K562 (cell line): Measurements from ENCODE around the gene BEST4. TPM values are rescaled to one million over a fixed set of nuclear protein-coding genes. Genes with fewer than 3 reads are reported as not detected.

Source experiments
- CC2D1A ChIP-seq: fragments of 450-650 bp; IDR thresholded peaks from 2 replicates; pipeline ENCODE4 v1.6.1; 2017; ENCODE audit warnings: mild to moderate bottlenecking
- E2F5 ChIP-seq: sonication (generic); formaldehyde crosslinking; IDR thresholded peaks from 2 replicates; pipeline ENCODE4 v1.8.0; 2022; ENCODE audit warnings: mild to moderate bottlenecking, missing genetic modification reagents
- ELF4 ChIP-seq: fragments of 450-650 bp; formaldehyde crosslinking; IDR thresholded peaks from 2 replicates; pipeline ENCODE4 v1.4.0; 2022; ENCODE audit warnings: missing genetic modification characterization
- ELK3 ChIP-seq: fragments of 450-650 bp; formaldehyde crosslinking; IDR thresholded peaks from 2 replicates; pipeline ENCODE4 v1.4.0; 2020; ENCODE audit warnings: mild to moderate bottlenecking
- EP300 ChIP-seq: IDR thresholded peaks from 2 replicates; pipeline ENCODE4 v1.6.1; 2012; ENCODE audit warnings: low read length, improper control_type of control experiment
- HMGN3 ChIP-seq: IDR thresholded peaks from 2 replicates; pipeline ENCODE4 v1.6.1; 2011; ENCODE audit warnings: borderline replicate concordance, low read depth, mild to moderate bottlenecking, mixed read lengths, low read length; ENCODE audit not compliant: insufficient read length; ENCODE audit errors: extremely low read depth
- KDM1A ChIP-seq, 2 experiments: fragments of 450-650 bp; IDR thresholded peaks; 2 replicates each; pipeline ENCODE4 v1.6.1; 2016; ENCODE audit warnings: mild to moderate bottlenecking in 2 of 2
- MAZ ChIP-seq, 2 experiments: fragments of 450-650 bp in 1 of 2; sonication (generic) in 1 of 2; formaldehyde crosslinking; IDR thresholded peaks in 1 of 2; conservative IDR thresholded peaks in 1 of 2; 2 replicates each; pipeline versions ENCODE4 v1.4.0 to v1.5.0; 2020; ENCODE audit warnings: mild to moderate bottlenecking in 1 of 2, missing genetic modification reagents in 1 of 2
- MXI1 ChIP-seq: IDR thresholded peaks from 2 replicates; pipeline ENCODE4 v1.6.1; 2011; ENCODE audit warnings: low read depth, mild to moderate bottlenecking, improper control_type of control experiment, low read length
- RBM22 ChIP-seq: fragments of 200-400 bp; formaldehyde crosslinking; IDR thresholded peaks from 2 replicates; pipeline ENCODE4 v1.6.1; 2018; ENCODE audit warnings: low read length, low read depth; ENCODE audit not compliant: poor library complexity, severe bottlenecking
- RNF219 ChIP-seq: fragments of 250-450 bp; sonication (Bioruptor Pico); IDR thresholded peaks from 2 replicates; pipeline ENCODE4 v1.5.0; 2022; ENCODE audit warnings: mild to moderate bottlenecking
- SMARCB1 ChIP-seq: IDR thresholded peaks from 2 replicates; pipeline ENCODE4 v1.6.1; 2011; ENCODE audit warnings: improper control_type of control experiment, low read depth; ENCODE audit not compliant: insufficient read length
- XRCC4 ChIP-seq: IDR thresholded peaks from one replicate; pipeline ENCODE4 v1.6.1; 2011; ENCODE audit not compliant: insufficient read depth, insufficient read length; ENCODE audit errors: extremely low read depth
- ZBTB11 ChIP-seq, 3 experiments: fragments of 200-800 bp in 1 of 3; fragments of 250-450 bp in 1 of 3; fragments of 450-650 bp in 1 of 3; sonication (Bioruptor Pico) in 1 of 3; sonication (Bioruptor generic) in 1 of 3; formaldehyde crosslinking in 1 of 3; IDR thresholded peaks; 2 replicates each; pipeline versions ENCODE4 v1.6.1 to v1.8.0; 2016 to 2022; ENCODE audit warnings: mild to moderate bottlenecking in 2 of 3, missing genetic modification characterization in 2 of 3, missing compliant biosample characterization in 1 of 3, moderate library complexity in 1 of 3
- ZBTB43 ChIP-seq: sonication (generic); formaldehyde crosslinking; IDR thresholded peaks from 2 replicates; pipeline ENCODE4 v1.8.0; 2023; ENCODE audit warnings: mild to moderate bottlenecking, missing genetic modification reagents
- ZC3H4 ChIP-seq: sonication (generic); formaldehyde crosslinking; IDR thresholded peaks from 2 replicates; pipeline ENCODE4 v1.9.0; 2021; ENCODE audit warnings: missing genetic modification reagents, borderline replicate concordance
- ZNF282 ChIP-seq: sonication (generic); formaldehyde crosslinking; IDR thresholded peaks from 2 replicates; pipeline ENCODE4 v1.8.1; 2023; ENCODE audit warnings: missing genetic modification reagents
- polyA plus RNA-seq, 8 experiments: library from polyadenylated mRNA; depleted of rRNA in 4 of 8; stranded (reverse) in 5 of 8; unstranded in 3 of 8; fragments of >200 nt; fragmentation: Nextera tagmentation in 2 of 8; fragmentation: Illumina TruSeq in 1 of 8; extraction: Ambion mirVana in 2 of 8; extraction: Trizol in 1 of 8; gene quantifications; 2 replicates each; pipeline versions ENCODE4 v1.2.1 to v1.2.3, GENCODE V29; 2011 to 2014; ENCODE audit warnings: inconsistent platforms in 1 of 8, missing spikeins in 1 of 8
- total RNA-seq, 7 experiments: library from RNA; depleted of rRNA in 6 of 7; stranded (reverse); fragments of >200 nt in 6 of 7; fragmentation: Illumina TruSeq in 2 of 7; extraction: Trizol in 2 of 7; gene quantifications; 2 replicates each; pipeline versions ENCODE4 v1.2.1 to v1.2.3, GENCODE V29; 2011 to 2021; ENCODE audit warnings: low replicate concordance in 1 of 7

BEST4 gene
- total and polyA plus RNA-seq, 9 of the 15 experiments (the other 6 are each of a cell fraction or from before 2014, with no cell fraction given) = 0.07 to 0.11 TPM; not detected in 7

GRCh38 chr1:44775078-44775929 lies 12.7 kb downstream of the BEST4 start, which contains the start of gene RPS8 (continued):
- TF ChIP-seq ZBTB11 (CRISPR knock-in tag; IDR thresholded peaks at IDR 0.05) (no peak; a peak in 1 of 6 replicates), E2F5 (CRISPR knock-in tag) (peak; percentile 79; the same call in 1 of the 2 replicates), RNF219 (CRISPR knock-in tag) (0 out of 2 replicates have a peak, but pooled peaks have one; percentile 62), ZBTB43 (CRISPR knock-in tag) (peak; percentile 93), MAZ (CRISPR knock-in tag; conservative IDR thresholded peaks at IDR 0.05 in 1 of 2, IDR thresholded peaks at IDR 0.05 in 1 of 2) (peak; percentile 79 to 88), EP300 (peak; percentile 44; the same call in 1 of the 2 replicates), SMARCB1 (no peak), HMGN3 (peak; percentile 80), ZNF282 (CRISPR knock-in tag) (no peak), KDM1A (IDR thresholded peaks at IDR 0.05) (no peak), RBM22 (peak; percentile 98), MXI1 (no peak), XRCC4 (no peak), ZC3H4 (CRISPR knock-in tag) (no peak; the same call in 1 of the 2 replicates), ELK3 (CRISPR knock-in tag) (no peak), CC2D1A (peak; percentile 69), ELF4 (CRISPR knock-in tag) (peak; percentile 97)
